H1 (cell line): ENCODE data around the gene DHRS9. TPM values are rescaled to one million over a fixed set of nuclear protein-coding genes. Genes with fewer than 3 reads are reported as not detected.

Source experiments
- CBX5 ChIP-seq: fragments of 300-800, 300-1000 bp; sonication (generic); IDR thresholded peaks from 2 replicates; pipeline ENCODE4 v1.7.1; 2016; ENCODE audit warnings: antibody characterized with exemption, low read length, low read depth
- EGR1 ChIP-seq: IDR thresholded peaks from 2 replicates; pipeline ENCODE4 v1.6.1; 2011; ENCODE audit warnings: low read depth, low read length, borderline replicate concordance
- EZH2 ChIP-seq: fragments of 200-600 bp; sonication (generic); IDR thresholded peaks from 2 replicates; pipeline ENCODE4 v1.7.1; 2012; ENCODE audit warnings: low read depth, mild to moderate bottlenecking, moderate library complexity, low read length, inconsistent platforms; ENCODE audit not compliant: severe bottlenecking
- PHF8 ChIP-seq: fragments of 200-600 bp; sonication (generic); conservative IDR thresholded peaks from 2 replicates; pipeline ENCODE4 v1.7.1; 2012; ENCODE audit warnings: low read depth, mild to moderate bottlenecking, inconsistent platforms, low read length, moderate library complexity
- RAD21 ChIP-seq, 2 experiments: IDR thresholded peaks in 1 of 2; conservative IDR thresholded peaks in 1 of 2; 2 replicates each; pipeline ENCODE4 v1.6.1; 2011; ENCODE audit warnings: low read depth in 2 of 2, low read length in 2 of 2, improper control_type of control experiment in 1 of 2, inconsistent platforms in 1 of 2, mild to moderate bottlenecking in 1 of 2, moderate library complexity in 1 of 2
- polyA plus RNA-seq, 7 experiments: library from polyadenylated mRNA; depleted of rRNA in 3 of 7; stranded (reverse) in 5 of 7; unstranded in 2 of 7; fragments of >200 nt in 5 of 7; fragments of 200-250 nt in 2 of 7; gene quantifications; 1 replicate in 5 of 7; 2 replicates in 1 of 7; 4 replicates in 1 of 7; pipeline versions ENCODE4 v1.2.1 to v1.2.3, GENCODE V29; 2011 to 2013; ENCODE audit warnings: missing spikeins in 2 of 7, mixed read lengths in 2 of 7
- total RNA-seq: library from RNA; stranded (reverse); fragmentation: NEBNext Ultra II Directional; extraction: Animal tissue kit (Norgen Biotek cat#: 25700); gene quantifications from 2 replicates; pipeline ENCODE4 v1.2.1, GENCODE V29; 2021
- TF ChIP-seq, protein P1 (sequence below): fragments of 300-600 bp; sonication (generic); IDR thresholded peaks from 2 replicates; pipeline ENCODE4 v1.7.1; 2012; ENCODE audit warnings: low read length, moderate library complexity, mild to moderate bottlenecking, inconsistent platforms; ENCODE audit not compliant: insufficient replicate concordance

The DHRS9 gene
- total and polyA plus RNA-seq, 2 of the 8 experiments (the other 6 are each of a cell fraction or from before 2014, with no cell fraction given): not detected

DNA sequence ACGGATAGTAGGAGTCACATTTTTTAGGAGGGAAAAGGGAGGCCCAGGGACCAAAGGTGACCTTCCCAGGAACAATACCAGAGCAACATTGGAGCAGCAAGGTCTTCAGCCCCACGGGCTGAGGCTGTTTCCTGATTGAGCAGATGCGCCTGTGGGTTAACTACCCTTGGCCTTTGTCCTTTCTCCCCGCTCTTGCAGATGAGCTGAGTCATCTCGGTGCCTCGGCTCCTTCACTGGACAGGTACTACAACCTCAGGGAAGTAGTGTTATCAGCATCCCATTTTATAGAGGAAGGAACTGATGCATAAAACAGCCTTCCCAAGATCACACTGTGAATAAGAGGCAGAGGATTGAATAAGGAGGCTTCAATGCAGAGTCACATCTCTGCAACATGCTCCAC lies 43.5 kb downstream of the DHRS9 start (continued):
- TF ChIP-seq, protein P1, sequence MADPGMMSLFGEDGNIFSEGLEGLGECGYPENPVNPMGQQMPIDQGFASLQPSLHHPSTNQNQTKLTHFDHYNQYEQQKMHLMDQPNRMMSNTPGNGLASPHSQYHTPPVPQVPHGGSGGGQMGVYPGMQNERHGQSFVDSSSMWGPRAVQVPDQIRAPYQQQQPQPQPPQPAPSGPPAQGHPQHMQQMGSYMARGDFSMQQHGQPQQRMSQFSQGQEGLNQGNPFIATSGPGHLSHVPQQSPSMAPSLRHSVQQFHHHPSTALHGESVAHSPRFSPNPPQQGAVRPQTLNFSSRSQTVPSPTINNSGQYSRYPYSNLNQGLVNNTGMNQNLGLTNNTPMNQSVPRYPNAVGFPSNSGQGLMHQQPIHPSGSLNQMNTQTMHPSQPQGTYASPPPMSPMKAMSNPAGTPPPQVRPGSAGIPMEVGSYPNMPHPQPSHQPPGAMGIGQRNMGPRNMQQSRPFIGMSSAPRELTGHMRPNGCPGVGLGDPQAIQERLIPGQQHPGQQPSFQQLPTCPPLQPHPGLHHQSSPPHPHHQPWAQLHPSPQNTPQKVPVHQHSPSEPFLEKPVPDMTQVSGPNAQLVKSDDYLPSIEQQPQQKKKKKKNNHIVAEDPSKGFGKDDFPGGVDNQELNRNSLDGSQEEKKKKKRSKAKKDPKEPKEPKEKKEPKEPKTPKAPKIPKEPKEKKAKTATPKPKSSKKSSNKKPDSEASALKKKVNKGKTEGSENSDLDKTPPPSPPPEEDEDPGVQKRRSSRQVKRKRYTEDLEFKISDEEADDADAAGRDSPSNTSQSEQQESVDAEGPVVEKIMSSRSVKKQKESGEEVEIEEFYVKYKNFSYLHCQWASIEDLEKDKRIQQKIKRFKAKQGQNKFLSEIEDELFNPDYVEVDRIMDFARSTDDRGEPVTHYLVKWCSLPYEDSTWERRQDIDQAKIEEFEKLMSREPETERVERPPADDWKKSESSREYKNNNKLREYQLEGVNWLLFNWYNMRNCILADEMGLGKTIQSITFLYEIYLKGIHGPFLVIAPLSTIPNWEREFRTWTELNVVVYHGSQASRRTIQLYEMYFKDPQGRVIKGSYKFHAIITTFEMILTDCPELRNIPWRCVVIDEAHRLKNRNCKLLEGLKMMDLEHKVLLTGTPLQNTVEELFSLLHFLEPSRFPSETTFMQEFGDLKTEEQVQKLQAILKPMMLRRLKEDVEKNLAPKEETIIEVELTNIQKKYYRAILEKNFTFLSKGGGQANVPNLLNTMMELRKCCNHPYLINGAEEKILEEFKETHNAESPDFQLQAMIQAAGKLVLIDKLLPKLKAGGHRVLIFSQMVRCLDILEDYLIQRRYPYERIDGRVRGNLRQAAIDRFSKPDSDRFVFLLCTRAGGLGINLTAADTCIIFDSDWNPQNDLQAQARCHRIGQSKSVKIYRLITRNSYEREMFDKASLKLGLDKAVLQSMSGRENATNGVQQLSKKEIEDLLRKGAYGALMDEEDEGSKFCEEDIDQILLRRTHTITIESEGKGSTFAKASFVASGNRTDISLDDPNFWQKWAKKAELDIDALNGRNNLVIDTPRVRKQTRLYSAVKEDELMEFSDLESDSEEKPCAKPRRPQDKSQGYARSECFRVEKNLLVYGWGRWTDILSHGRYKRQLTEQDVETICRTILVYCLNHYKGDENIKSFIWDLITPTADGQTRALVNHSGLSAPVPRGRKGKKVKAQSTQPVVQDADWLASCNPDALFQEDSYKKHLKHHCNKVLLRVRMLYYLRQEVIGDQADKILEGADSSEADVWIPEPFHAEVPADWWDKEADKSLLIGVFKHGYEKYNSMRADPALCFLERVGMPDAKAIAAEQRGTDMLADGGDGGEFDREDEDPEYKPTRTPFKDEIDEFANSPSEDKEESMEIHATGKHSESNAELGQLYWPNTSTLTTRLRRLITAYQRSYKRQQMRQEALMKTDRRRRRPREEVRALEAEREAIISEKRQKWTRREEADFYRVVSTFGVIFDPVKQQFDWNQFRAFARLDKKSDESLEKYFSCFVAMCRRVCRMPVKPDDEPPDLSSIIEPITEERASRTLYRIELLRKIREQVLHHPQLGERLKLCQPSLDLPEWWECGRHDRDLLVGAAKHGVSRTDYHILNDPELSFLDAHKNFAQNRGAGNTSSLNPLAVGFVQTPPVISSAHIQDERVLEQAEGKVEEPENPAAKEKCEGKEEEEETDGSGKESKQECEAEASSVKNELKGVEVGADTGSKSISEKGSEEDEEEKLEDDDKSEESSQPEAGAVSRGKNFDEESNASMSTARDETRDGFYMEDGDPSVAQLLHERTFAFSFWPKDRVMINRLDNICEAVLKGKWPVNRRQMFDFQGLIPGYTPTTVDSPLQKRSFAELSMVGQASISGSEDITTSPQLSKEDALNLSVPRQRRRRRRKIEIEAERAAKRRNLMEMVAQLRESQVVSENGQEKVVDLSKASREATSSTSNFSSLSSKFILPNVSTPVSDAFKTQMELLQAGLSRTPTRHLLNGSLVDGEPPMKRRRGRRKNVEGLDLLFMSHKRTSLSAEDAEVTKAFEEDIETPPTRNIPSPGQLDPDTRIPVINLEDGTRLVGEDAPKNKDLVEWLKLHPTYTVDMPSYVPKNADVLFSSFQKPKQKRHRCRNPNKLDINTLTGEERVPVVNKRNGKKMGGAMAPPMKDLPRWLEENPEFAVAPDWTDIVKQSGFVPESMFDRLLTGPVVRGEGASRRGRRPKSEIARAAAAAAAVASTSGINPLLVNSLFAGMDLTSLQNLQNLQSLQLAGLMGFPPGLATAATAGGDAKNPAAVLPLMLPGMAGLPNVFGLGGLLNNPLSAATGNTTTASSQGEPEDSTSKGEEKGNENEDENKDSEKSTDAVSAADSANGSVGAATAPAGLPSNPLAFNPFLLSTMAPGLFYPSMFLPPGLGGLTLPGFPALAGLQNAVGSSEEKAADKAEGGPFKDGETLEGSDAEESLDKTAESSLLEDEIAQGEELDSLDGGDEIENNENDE: no peak
- no peak for TF ChIP-seq PHF8
- no peak for TF ChIP-seq EGR1
- no peak for TF ChIP-seq EZH2
- no peak for TF ChIP-seq CBX5
- TF ChIP-seq RAD21 (IDR thresholded peaks at IDR 0.05 in 1 of 2, conservative IDR thresholded peaks at IDR 0.05 in 1 of 2; ENCODE audit: low read depth in 2 of 2, low read length in 2 of 2): no peak
